Stimulated activated CD4-positive, alpha-beta T cell treated with anti-CD3 and anti-CD28 coated beads, Interleukin-1b, Interleukin-23, amount 100 ng/mL, for 48 hours (primary cell): ENCODE data around the gene CHRNA5.
"Not testable (repeated sequence)": the region's sequence is repeated elsewhere in the genome, so short reads cannot be mapped to it uniquely, and the experiment has no call there.

Source experiments
- DNase-seq: peaks from one replicate; pipeline ENCODE4 v3.0.0-alpha.2; 2020

Gene CHRNA5

DNA sequence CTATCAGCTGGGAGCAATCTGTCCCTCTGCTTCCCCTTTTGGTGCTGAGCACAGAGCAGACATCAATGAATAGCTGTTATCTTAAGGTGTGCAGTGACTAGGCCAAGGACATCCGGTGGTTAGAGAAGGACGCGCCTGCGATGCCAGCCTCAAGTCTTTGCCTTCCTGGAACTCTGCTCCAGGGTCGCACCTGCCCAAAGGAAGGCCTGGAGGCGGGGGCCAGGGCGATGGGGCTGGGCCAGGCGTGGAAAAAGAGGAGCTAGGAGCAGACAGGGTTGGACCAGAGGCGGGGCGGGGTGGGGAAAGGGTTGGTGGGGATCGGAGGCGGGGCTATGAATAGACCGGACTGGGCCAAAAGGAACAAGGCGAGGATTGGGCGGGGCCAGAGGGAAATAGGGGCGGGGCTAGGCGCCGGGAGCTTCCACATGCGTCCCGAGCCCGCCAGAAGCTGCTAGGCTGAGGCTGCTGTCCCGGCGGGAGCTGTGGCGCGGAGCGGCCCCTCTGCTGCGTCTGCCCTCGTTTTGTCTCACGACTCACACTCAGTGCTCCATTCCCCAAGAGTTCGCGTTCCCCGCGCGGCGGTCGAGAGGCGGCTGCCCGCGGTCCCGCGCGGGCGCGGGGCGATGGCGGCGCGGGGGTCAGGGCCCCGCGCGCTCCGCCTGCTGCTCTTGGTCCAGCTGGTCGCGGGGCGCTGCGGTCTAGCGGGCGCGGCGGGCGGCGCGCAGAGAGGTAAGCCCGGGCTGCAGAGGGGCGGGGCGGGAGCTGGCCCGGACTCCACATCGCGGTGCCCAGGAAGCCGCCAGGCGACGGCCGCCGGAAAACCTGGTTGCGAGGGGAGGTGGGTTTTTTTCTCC is at the start of gene CHRNA5:
Gene CHRNA5, plus strand, starts transcription at position 424 of the 854 bp plus-strand sequence. Its CDS starts 200 bp downstream, at position 624.
- DNase-seq: peak; percentile 76

GRCh38 chr15:78520035-78520434 is 45.3 kb upstream of the CHRNA5 start:
- DNase-seq: not testable (repeated sequence)

GRCh38 chr15:78524230-78524629 is 41.1 kb upstream of the CHRNA5 start:
- no peak for DNase-seq

- DNase-seq: no peak
These were observed 38.0 kb upstream of the CHRNA5 start for GRCh38 chr15:78527325-78527724.

DNA sequence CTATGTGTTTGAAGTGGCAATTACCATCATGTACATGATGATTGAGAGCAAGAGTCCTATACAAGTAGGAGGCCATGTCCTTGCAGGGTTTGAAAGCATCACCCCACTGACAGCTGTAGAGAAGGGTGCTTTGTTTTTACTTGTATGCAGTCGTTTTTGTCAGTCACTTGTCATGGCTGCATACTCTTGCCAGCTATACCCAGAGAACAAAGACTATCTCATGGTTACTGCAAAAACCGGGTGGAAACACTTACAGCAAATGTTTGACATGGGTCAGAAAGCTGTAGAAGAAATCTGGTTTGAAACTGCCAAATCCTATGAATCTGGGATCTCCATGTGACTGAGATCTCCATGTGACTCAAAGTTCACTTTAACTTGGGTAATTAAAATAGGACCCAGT is 32.0 kb upstream of the CHRNA5 start:
- DNase-seq: no peak

DNA sequence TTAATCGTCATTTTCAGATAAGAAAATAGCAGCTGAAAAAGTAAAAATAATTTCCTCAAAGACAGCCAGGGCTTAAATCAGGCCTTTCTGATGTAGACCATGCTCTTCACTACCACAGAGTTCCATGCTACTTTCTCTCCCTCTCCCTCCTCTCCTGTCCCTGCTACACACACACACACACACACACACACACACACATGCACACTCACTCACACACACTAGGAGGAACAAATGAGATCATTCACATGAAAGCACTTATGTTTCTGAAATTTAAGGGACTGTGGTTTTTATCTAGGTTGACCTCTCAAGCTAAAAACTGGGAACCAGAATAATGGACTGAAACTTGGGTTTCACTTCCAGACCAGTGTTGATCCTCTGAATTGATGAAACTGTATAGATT is 29.2 kb upstream of the CHRNA5 start:
- no peak for DNase-seq

DNA sequence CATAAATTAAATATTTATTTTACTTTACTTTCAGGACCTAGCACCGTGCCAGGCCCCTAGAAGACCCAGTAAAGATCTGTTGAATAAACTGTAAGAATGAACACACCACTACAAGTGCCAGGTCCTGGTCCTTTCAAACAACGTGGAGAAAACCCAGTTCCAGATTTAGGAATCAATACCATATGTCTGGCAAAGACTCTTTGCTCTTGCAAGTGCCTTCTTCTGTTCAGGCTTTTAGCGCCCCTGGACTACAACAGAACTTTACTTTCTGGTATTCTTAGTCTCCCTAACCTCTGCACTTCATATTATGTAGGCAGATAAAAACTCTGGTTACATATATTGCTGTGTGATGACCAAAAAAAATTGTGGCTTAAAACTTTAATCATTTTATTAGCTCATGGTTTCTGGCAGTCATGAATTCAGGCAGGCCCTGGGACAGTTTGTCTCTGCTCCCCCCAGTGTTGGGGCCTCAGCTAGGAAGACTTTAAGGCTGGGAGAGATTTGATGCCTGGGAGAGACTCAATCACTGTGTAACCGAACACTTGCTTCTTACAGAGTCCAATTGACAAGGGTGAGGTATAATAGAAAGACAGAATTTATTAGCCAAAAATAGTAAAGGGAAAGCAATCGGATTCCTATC is 27.9 kb upstream of the CHRNA5 start:
- DNase-seq: no peak

DNA sequence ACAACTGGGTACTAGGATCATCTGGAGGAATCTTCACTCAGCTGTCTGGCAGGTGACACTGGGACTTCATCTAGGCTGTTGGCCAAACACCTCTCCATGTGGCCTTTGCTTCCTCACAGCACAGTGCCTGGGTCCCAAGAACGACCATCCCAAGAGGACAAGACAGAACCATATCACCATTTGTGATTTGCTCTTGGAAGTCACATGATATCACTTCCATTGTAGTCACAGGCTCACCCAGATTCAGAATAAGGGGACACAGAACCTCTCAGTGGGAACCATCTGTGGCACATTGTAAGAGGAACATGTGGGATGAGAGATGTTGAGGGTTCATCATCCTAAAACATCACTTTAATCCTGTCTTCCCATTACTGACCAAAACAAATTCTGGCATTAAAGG is 27.0 kb upstream of the CHRNA5 start:
- DNase-seq: no peak

DNA sequence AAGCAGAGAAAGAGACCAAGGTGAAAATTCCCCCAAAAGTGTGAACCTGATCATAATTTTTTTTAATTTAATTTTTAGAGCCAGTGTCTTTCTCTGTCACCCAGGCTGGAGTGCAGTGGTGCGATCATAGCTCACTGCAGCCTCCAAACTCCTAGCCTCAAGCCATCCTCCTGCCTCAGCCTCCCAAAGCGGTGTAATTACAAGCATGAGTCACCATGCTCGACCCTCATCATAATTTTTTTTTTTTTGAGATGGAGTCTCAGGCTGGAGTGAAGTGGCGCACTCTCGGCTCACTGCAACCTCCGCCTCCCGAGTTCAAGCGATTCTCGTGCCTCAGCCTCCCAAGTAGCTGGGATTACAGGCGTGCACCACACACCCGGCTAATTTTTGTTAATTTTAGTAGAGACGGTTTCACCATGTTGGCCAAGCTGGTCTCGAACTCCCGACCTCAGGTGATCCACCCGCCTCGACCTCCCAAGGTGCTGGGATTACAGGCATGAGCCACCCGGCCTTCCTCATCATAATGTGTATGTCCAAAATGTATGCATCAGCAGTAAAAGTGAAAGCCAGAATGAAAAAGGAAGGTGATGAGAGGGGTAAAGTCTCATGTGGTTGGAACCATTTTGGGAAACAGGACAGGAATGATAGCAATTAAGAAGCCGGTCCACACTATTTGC is 25.7 kb upstream of the CHRNA5 start:
- DNase-seq: not testable (repeated sequence)

- DNase-seq: peak; percentile 94
These were observed 25.0 kb upstream of the CHRNA5 start, which contains the start of gene PSMA4 for GRCh38 chr15:78540141-78540870. Gene PSMA4 (plus strand): TSS chr15:78540444. CDS start chr15:78541928, 1,484 bp downstream.

DNA sequence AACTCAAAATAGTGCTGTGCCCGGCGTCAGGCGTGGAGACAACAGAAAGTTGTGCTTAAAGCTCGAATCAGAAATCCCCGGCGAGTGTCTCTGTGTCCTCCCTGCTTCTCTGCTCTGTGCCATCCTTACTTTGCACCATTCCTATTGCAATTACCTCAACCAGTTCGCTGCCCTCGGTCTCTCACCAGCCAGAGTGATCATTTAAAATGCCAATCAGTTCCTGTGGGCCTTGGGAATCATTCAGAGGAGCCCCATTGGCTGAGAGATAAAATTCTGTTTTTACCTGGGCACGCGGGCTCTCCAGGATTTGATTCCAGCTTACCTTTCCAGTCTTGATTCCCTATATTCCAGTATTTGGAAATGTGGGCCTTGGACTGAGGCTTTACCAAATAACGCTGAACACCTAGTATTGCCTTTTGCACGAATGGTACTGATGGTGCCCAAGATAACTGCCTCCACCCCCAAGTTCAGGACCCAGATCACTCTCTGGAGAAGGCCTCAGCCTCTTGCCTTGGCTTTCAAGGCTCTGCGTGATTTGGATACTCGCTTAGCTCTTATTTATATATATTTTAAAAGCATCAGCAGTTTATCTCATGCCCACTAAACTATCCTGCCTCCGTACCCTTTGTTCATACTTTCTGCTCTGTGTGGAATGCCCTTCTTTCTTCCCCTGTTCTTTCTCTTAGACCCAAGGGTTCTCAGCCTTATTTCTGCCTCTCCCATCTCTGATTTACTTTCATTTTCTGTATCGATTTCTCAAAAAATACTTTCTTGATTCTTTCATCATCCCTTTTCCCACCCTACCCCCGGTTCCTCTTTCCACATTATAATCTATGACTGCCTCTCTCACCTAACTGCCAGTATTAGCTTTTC is 24.2 kb upstream of the CHRNA5 start:
- DNase-seq: peak; percentile 19

GRCh38 chr15:78541744-78542034 is 23.6 kb upstream of the CHRNA5 start:
- no peak for DNase-seq

GRCh38 chr15:78542647-78543046 is 22.7 kb upstream of the CHRNA5 start:
- no peak for DNase-seq

DNA sequence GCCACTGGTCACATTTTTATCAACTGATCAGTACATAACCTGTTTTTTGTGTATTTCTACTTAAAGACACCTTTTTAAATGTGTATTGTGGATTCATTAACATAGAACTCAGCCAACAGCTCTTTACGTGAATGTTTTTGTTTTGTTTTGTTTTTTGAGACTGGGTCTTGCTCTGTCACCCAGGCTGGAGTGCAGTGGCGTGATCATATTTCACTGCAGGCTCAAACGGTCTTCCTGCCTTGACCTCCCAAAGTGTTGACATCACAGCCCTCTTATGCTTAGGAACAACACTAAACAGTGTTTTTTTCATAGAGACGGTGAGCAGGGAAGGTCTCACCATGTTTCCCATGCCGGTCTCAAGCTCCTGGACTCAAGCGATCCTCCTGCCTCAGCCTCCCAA is 15.1 kb upstream of the CHRNA5 start:
- no peak for DNase-seq

GRCh38 chr15:78550815-78551214 is 14.5 kb upstream of the CHRNA5 start:
- no peak for DNase-seq

- no peak for DNase-seq
These were observed 13.4 kb upstream of the CHRNA5 start for GRCh38 chr15:78551902-78552301.

GRCh38 chr15:78552597-78552996 is 12.7 kb upstream of the CHRNA5 start:
- no peak for DNase-seq

DNA sequence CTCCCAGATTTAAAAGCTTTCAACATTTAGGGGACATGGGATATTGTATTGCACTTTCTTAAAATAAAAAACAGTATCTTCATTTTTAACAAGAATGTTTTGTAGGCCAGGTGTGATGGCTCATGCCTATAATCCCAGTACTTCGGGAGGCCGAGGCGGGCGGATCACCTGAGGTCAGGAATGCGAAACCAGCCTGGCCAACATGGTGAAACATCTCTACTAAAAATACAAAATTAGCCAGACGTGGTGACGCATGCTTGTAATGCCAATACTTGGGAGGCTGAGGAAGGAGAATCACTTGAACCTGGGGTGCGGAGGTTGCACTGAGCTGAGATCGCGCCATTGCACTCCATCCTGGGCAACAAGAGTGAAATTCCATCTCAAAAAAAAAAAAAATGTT is 5.1 kb upstream of the CHRNA5 start:
- not testable (repeated sequence) for DNase-seq

- no peak for DNase-seq
These were observed 3.8 kb upstream of the CHRNA5 start for GRCh38 chr15:78561490-78561889.

GRCh38 chr15:78563092-78563491 is 2.2 kb upstream of the CHRNA5 start:
- no peak for DNase-seq

GRCh38 chr15:78564743-78565096 is 600 bp upstream of the CHRNA5 start:
- no peak for DNase-seq
